HG03439 (cell line): Measurements from ENCODE around the gene MMS19.

Experiments
- ATAC-seq: cut with Tn5 transposase; IDR thresholded peaks from one replicate; pipeline ENCODE4 v1.9.1; 2021; ENCODE audit warnings: mild to moderate bottlenecking, moderate library complexity; ENCODE audit not compliant: unreplicated experiment

MMS19 gene

DNA sequence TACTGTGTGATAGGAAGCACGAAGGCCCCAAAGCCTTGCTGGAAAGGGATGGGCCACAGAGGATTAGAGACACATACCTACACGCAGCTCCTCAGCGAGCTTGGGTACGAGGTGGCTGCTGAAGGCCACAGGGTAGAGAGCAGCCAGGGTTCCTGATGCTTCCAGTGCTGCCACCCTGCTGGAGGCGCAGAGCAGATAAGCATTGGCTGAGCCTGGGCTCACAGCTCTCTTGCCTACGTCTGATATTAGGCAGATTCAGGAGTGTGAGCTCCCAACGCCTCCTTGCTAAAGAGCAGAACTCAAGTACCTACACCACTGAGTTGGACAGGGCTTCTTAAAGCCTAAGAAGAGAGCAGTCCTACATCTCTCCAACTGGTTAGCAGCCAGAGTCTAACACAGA, 32.2 kb downstream of the MMS19 start:
- ATAC-seq = no peak

DNA sequence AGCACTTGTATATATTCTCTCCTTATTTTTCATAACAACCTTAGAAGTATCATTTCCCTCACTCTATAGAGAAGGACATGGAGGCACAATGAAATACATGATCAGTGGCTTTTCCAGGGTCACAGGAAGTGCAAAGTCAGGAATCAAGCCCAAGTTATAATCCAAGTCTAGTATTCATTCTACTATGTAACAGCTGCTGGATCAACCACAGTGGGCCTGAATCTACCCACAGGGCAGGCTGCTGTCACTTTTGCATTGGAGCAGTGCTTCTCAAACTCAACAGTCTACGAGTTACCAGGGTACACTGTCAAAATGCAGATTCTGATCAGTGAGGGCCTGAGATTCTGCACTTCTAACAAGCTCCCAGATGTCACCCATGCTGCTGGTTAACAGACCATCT, 34.0 kb downstream of the MMS19 start:
- no peak for ATAC-seq

DNA sequence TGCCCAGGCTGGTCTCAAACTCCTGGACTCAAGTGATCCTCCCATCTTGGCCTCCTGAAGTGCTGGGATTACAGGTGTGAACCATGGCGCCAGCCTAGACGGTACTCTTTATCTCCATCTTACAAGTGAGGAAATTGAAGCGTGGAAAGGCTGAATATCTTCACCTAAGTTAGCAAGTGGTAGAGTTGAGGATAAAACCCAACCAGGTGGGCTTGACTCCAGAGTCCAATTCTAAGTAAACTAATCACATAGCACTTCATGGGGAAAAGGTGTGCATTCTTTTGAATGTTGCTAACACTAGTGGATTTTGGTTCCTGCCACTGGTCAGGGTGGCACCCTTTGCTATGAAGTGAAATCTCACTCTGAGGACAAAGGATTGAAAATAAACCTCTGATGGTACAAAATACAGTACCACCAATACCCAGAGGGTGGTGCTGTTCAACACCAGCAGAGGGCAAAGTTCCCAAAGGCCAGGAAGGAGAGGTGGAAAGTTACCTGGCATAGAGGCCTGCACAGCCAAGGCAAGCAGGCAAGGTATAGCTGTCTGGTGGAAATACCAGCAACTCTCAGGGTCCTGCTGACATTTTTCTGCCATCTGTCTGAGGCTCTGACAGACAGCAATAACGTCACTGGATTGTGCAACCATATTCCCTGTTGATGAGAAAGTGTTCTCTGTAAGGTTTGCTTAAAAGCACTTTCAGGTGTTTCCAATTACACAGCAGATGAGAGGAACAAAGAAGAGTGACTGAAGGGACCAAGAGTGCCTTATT, 34.7 kb downstream of the MMS19 start:
- no peak for ATAC-seq

DNA sequence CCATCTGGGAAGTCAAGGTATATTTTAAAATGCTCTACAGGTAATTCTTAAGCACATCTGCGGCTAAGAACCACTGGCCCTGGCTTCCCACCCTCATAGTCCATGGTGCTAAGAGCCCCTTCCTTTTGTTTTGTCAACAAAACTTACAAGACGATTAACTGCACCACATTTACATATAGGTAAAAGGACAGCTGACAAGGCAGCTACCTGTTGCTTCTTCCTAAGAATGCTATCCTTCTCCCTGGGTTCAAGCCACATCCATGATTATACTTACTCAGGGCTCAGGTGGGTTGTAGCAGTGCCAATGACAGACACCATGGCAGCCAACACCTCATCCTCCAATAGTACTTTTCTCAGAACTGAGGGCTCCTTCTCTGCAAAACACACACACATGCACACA, 35.9 kb downstream of the MMS19 start:
- ATAC-seq = no peak

DNA sequence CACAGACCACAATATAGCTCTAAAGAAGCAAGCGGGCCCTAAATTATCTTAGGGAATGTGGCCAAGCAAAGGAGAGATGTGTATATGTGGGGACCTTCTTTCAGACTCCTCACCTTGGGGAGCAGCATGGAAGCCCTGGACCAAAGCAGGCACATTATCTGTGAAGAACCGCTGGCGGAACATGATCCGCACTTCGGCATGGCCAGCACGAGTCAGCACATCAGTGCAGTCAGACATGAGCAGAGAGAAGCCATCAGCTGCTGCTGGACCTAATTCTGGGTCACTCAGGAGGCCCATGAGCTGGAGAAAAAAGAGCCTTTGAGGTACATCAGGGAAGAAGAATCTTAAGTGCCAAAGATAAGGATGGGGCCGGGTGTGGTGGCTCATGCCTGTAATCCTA, 38.3 kb downstream of the MMS19 start:
- ATAC-seq = no peak

DNA sequence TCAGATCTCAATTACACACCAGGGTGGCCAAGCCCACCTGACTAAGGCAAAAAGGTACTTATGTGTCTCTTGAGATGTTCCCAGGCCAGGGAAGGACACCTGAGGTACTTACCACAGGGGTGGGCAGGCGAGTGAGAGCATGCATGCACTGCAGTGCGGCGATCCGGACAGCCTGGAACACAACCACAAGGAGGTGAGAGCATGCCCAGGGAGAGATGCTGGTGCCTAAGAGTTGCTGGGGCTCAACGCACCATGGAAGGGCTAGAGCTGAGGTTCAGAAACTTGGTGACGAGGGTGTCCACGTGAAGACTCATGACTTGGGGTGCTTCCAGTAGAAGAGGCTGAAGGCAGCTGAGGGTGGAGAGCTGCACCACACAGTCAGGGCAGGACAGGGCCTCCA, 39.1 kb downstream of the MMS19 start:
- no peak for ATAC-seq

DNA sequence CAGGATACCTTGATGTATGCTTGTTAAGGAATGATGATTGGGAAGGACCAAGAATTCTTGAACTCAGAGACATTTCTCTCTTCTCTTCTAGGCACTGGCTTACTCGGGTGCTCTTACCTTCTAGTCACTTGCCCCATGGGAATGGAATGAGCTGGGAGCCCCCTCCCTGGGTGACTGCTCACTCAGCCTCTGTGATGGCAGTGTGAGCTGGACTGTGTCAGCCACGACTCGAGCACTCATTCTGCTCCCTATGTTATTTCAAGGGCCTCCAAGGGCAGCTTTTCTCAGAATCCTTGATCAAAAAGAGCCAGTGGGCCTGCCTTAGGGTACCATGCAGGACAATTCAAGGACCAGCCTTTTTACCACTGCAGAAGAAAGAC, 41.5 kb downstream of the MMS19 start:
- no peak for ATAC-seq

DNA sequence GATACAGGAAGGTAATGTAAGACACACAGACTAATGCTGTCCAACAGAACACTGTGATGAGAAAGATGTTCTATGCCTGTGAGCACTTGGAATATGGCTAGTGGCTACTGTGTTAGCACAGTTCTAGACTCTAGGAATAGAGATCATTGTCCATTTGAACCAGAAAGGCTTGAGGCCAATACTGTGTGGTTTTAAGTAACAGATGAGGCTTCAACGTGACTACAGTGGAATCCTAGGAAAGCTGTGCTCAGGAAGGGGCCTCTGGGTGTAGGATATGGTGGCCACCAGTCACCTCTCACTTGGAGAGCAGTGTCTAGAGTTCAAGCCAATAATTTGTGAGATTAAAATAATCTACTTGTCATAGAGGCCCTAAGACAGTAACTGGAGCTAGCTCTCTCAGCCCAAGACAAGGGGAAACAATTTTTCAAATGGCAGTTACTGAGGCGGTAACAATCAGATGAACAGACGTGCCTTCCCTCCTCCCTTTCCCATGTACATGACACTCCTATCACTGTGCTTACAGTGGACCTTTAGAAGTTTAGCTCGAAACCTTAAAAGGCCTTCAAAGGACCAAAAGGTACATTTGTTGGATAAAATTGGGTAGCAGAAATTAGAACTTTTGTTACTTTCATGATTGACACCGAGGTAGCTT, 42.1 kb downstream of the MMS19 start:
- ATAC-seq = no peak

DNA sequence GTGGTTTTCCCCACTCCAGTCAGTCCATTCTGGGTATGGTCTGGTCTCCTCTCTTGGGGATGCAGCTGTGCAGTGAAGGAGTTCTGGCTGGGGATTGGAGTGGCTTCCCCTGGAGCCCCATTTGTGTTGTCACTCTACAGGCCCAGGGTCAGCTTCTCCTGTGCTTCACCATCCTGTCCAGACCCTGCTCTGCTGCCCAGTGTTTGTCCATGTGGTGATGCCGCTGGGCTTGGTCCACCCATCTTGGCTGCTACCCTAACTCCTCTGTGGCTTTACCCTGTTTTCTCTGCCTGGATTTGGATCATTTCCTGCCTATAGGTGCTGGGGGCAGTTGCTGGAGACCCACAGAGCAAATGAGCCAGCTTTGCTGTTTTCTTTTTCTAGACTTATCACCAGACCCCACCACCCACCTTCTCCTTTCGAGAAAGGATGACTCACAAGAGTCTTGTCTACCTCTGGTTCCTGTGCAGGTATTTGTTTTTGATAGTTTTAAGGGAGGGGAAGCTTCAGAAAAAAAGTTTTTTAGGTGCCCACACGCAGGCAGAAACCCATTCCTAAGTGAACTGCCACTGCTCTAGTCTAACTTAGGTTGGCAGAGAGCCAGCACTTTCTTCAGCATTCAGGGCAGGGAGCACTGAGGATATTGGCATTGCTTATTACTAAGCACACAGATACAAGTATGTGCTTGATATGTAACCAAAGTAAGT, 43.7 kb downstream of the MMS19 start:
- no peak for ATAC-seq

DNA sequence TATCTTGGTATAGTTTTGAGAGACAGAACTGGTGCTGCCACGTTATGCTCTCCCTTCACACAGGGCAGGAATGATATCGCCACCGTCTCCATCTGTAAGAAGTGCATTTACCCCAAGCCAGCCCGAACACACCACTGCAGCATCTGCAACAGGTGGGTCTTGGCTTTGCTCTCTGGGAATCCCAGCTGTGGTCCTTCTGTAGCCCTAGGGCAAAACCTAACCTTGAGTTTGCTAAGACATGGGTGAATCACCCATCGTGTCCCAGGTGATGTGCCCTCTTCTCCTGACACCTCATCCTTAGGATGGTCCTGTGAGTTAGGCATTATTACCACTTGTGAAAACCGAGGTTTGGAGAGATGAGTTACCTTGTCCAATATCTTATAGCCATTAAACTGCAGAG, 45.9 kb downstream of the MMS19 start:
- no peak for ATAC-seq

DNA sequence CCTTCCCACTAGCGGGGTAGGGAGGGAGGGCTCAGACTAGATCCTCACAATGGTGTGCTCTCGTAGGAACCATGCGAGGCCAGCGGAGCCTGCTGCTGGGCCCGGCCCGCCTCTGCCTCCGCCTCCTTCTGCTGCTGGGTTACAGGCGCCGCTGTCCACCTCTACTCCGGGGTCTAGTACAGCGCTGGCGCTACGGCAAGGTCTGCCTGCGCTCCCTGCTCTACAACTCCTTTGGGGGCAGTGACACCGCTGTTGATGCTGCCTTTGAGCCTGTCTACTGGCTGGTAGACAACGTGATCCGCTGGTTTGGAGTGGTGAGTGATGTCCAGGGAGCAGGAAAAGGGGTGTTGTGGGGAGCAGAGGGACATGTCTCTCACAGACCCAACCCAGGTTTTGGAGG, 46.6 kb downstream of the MMS19 start:
- no peak for ATAC-seq

DNA sequence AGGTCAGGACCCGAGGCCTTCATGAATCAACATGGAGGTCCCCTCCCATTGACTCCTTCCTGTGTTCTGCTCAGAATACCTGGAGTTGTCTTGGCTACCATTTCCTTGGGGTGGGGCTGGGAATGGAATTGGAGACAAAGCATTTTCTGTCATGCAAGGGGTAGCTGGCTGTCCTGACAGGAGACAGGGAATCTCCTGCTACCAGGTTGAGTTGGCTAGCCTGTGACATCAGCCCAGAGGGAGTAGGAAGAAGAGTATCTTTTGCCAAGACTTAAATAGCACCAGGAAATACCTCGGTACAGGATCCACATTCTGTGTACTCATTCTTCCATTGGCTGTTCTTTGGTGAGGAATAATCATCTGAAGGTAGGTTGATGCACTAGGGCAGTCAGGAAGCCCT, 47.4 kb downstream of the MMS19 start:
- no peak for ATAC-seq

DNA sequence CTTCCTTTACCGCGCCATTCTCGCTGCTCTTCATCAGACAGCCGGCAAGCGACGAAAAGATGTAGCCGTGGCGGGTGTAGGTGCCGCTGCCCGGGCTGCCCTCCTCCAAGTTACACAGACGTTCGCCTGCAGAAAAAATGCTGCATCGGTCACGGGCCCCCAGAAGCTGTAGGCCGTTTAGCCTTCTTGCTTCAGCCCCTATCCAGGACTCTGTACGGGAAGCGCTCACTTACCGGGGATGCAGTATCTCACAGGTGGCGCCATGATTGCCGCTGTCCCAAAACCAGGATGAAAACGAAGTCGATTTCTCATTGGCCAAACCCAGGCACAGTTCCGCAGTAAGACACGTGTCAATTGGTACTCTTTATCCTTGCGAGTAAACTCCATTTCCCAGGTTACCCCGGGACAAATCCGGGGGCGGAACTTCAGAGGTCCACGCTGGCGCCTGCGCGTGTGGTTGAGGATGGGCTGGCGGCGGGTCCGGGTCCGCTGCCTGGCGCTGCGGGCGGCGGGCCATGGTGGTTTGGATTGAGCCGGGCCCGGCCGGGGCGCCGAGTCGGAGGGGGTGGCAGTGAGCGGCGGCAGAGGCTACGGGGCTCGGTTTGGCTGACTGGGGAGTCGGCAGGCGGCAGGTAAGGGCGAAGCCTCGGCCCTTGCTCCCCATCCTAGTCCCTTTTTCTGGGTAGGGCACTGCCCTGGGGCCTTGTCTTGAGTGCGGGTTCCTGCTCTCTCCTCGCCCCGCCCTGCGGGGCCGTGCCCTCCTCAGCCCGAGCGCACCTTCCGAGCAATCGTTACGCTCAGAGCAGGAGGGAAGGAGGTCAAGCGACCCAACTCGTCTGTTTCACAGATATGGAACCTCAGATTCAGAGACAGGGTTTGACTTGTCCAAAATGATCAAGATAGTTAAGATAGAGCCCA, 52.2 kb downstream of the MMS19 start, which contains the start of the genes EXOSC1 and ZDHHC16:
Gene EXOSC1 (minus strand): TSS at position 285 of the 918 bp plus-strand sequence. CDS start 21 bp downstream, at position 264.
Gene ZDHHC16 (plus strand): TSS at position 454 of the 918 bp plus-strand sequence. CDS start 5,501 bp downstream, outside the sequence.
- peak; percentile 93 for ATAC-seq

DNA sequence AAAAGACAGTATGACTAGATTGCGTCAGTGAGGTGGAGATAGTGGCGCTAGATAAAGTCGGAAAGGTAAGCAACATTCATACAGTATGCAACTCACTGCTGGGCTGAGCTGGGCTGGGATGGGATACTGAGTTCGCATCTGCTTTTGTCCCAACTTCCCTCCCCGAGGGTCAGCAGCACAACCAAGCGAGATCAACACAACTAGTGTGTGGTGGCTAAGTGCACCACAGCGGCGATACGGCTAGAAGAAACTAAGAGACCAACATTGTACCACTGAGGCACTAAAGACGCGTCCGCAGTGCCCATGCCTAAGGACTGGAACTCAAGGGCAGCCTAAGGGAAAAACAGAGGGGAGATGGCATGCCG, 52.9 kb downstream of the MMS19 start:
- no peak for ATAC-seq

DNA sequence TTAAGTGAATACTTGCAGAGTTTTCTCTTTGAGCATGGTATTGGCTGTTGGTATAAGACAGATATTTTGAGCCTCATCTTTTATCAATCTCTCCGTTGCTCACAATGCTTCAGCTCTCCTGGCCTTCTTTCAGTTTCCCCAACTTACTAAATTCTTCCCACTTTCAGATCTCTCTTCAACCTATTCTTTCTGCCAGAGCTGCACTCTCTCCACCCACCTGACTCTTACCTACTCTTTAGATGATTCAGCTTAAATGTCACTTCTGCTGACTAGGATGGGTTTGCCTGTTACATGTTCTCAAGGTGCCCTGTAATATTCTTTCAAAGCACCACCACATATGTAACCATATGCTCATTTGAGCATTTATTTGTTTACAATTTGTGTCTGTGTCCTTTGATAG, 54.0 kb downstream of the MMS19 start:
- ATAC-seq = no peak

DNA sequence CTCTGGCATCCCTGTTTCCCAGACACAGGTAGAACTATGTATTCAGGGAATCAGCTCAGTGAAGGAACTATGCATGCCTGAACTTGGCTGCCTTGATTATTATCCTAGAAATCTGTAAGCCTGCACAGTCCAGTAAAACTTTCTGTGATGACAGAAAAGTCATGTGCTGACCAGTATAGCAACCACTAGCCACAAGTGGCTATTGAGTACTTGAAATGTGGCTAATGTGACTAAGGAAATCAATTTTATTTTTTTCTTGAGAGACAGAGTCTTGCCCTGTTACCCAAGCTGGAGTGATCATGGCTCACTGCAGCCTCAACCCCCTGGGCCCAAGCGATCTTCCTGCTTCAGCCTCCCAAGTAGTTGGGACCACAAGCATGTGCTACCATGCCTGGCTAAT, 55.9 kb downstream of the MMS19 start:
- ATAC-seq = no peak

DNA sequence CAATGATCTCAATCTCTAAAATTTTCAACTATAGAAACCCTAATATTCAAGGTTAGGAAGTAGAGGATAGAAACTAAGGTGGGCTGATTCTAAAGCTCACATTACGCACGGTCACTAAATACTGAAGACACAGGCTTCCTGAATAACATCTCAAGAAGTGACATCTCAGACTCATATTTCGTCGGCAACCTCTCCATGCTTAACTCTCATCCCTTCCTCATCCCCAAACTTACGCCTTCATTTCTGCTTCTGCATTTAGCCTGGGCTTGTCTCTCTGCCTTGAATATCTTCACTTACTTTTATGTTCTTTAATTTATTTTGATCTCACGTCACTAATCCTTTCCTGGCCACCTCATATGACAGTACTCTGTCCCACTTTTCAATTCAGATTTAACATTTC, 63.0 kb downstream of the MMS19 start:
- ATAC-seq = no peak

DNA sequence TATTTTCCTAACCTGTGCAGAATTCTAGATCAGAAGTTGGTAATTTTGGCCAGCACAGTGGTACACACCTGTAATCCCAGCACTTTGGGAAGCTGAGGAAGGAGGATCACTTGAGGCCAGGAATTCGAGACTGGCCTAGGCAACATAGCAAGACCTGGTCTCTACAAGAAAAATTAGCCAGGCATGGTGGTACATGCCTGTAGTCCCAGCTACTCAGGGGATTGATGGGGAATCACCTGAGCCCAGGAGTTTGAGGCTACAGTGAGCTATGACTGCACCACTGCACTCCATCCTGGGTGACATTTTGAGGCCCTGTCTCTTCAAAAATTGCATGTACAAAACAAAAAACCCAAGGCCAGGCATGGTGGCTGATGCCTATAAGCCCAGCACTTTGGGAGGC, 63.7 kb downstream of the MMS19 start:
- ATAC-seq = no peak

DNA sequence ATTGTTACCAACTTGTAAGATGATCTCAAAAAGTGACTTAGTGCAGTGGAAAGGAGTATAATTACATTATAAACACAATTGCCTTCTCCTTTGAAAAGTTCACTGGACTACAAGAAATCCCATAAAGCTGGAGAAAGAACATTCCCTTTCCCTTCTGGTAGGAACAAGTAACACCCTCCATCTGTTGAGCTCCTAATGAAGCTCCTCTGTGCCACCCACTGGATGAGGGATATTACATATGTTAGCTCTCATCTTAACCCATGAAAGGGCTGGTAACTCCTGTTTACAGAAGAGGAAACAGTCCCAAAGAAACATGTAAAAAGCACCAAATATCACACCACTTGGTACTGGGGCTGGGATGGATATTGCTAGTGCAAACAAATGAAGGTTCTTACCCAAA, 64.2 kb downstream of the MMS19 start:
- ATAC-seq = no peak

DNA sequence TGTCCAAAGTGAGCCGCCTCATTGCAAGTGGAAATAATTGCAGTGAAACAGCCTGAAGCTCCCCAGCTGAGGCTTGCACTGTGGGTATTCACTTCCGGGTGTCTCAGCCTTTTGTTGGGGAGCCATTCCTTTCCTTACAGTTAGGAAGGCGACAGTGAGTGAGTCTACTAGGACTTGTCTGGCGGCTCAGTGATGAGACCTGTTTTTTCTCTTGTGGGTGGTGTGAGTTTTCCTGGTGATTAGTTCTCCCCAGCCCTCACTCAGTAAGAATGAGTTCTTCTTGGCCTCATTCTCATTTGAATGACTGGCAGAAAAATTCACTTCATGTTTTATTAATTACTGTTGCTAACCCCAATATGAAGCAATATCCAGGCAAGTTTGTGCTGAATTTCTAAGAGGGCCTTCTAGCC, 69.6 kb downstream of the MMS19 start:
- no peak for ATAC-seq
